Mesothelial cell of epicardium (in vitro differentiated cells): ENCODE data around the gene CYP1A2. TPM values are rescaled to one million over a fixed set of nuclear protein-coding genes. Genes with fewer than 3 reads are reported as not detected.

ENCODE experiments used
- DNase-seq, 2 experiments: peaks; one replicate each; pipeline ENCODE4 v3.0.0; 2021; ENCODE audit warnings: low spot score in 2 of 2; ENCODE audit not compliant: unreplicated experiment in 2 of 2
- H3K27ac Mint-ChIP-seq: 2 replicates; pipeline ENCODE4 v1.8.0; 2021; ENCODE audit warnings: mixed read lengths
- H3K27me3 Mint-ChIP-seq: 2 replicates; pipeline ENCODE4 v1.8.0; 2021; ENCODE audit warnings: low read depth, mixed read lengths
- H3K36me3 Mint-ChIP-seq: 2 replicates; pipeline ENCODE4 v1.8.0; 2021; ENCODE audit warnings: mixed read lengths
- H3K4me1 Mint-ChIP-seq: 2 replicates; pipeline ENCODE4 v1.8.0; 2021; ENCODE audit warnings: mixed read lengths
- H3K4me3 Mint-ChIP-seq: 2 replicates; pipeline ENCODE4 v1.8.0; 2021; ENCODE audit warnings: mild to moderate bottlenecking, moderate library complexity, mixed read lengths
- H3K9me3 Mint-ChIP-seq: 2 replicates; pipeline ENCODE4 v1.8.0; 2021; ENCODE audit warnings: mixed read lengths
- microRNA-seq: library from miRNA; unstranded; fragments of <30 nt; microRNA quantifications from one replicate; pipeline ENCODE4 v1.2.0, GENCODE V29; 2021; ENCODE audit warnings: inconsistent platforms, mixed read lengths
- total RNA-seq: library from RNA; stranded (reverse); gene quantifications from 3 replicates; pipeline ENCODE4 v1.2.1, GENCODE V29; 2021
- TF ChIP-seq, protein P1 (sequence below): fragments of 200-600 bp; sonication (generic); IDR thresholded peaks from one replicate; pipeline ENCODE4 v1.5.0; 2021; ENCODE audit warnings: antibody characterized with exemption; ENCODE audit not compliant: unreplicated experiment

Gene CYP1A2
- total RNA-seq, 1 donor from 2014 or later = not detected

DNA sequence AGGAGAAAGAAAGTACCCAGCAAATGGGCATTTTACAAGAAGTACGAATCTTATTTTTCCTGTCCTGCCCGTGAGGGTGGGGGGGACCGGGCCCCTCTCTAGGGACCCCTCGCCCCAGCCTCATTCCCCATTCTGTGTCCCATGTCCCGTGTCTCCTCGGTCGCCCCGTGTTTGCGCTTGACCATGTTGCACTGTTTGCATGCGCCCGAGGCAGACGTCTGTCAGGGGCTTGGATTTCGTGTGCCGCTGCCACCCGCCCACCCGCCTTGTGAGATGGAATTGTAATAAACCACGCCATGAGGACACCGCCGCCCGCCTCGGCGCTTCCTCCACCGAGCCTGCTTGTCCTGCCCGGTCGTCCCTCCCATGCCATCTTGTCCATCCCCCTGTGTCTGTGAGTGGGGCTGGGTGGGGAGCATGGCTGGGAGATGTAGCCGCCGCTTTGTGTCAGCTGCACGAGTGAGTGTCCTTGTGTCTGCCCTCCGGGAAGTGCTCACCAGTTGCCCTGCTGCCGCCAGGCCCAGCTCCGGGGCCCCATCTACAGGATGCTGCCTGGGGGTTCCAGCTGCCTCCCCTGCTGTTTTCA is 54.3 kb downstream of the CYP1A2 start:
- Mint-ChIP-seq H3K27ac (no peak overlapping the region), H3K9me3 (no peaks in the 10 kb centered on the region), H3K27me3 (no peaks in the 10 kb centered on the region), H3K4me3 (no peak overlapping the region), H3K36me3 (peaks cover 12% of the 10 kb centered on the region), H3K4me1 (no peaks in the 10 kb centered on the region)
- DNase-seq = no peak
- TF ChIP-seq, protein P1, sequence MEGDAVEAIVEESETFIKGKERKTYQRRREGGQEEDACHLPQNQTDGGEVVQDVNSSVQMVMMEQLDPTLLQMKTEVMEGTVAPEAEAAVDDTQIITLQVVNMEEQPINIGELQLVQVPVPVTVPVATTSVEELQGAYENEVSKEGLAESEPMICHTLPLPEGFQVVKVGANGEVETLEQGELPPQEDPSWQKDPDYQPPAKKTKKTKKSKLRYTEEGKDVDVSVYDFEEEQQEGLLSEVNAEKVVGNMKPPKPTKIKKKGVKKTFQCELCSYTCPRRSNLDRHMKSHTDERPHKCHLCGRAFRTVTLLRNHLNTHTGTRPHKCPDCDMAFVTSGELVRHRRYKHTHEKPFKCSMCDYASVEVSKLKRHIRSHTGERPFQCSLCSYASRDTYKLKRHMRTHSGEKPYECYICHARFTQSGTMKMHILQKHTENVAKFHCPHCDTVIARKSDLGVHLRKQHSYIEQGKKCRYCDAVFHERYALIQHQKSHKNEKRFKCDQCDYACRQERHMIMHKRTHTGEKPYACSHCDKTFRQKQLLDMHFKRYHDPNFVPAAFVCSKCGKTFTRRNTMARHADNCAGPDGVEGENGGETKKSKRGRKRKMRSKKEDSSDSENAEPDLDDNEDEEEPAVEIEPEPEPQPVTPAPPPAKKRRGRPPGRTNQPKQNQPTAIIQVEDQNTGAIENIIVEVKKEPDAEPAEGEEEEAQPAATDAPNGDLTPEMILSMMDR = no peak

DNA sequence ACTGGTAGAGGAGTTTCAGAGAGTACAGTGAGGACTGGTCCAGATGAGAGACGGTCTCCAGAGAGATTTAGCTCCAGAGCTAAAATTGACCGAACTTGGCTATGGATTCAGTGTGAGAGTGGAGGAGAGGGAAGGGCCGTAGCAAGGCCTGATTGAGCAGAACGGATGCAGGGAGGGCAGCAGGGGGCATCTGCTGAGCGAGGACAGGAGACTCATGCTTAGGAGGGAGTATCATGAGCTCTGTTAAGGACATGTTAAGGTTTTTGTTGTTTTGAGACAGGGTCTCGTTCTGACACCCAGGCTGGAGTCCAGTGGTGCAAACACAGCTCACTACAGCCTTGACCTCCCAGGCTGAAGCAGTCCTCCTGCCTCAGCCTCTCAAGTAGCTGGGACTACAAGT is 56.3 kb downstream of the CYP1A2 start:
- H3K27me3 Mint-ChIP-seq = no peaks in the 10 kb centered on the region
- TF ChIP-seq, protein P1 = no peak
- no peaks in the 10 kb centered on the region for H3K9me3 Mint-ChIP-seq
- no peaks in the 10 kb centered on the region for H3K4me1 Mint-ChIP-seq
- peaks cover 12% of the 10 kb centered on the region for H3K36me3 Mint-ChIP-seq
- H3K27ac Mint-ChIP-seq = no peak overlapping the region
- no peak for DNase-seq
- H3K4me3 Mint-ChIP-seq = no peak overlapping the region

Small RNAs within 50 kb of the gene (microRNA-seq; reads per million reads assigned to microRNA genes)
- not detected for gene MIR4513

Other genes with a start within 250 kb of the CYP1A2 start
- gene ARID3B, start 207.6 kb upstream of the CYP1A2 start, total RNA-seq = 18.0 to 22.1 TPM (median 19.6 TPM) in 3 replicates
- gene CLK3, start 133.0 kb upstream of the CYP1A2 start, total RNA-seq = 80.1 to 83.0 TPM (median 80.9 TPM) in 3 replicates
- 69.5 to 74.8 TPM (median 70.0 TPM) in 3 replicates for gene EDC3, start 52.8 kb upstream of the CYP1A2 start, total RNA-seq
- 0.20 to 0.27 TPM in 2 of 3 replicates, not detected in the other for gene CYP1A1, start 23.3 kb upstream of the CYP1A2 start, total RNA-seq
- 57.0 to 59.0 TPM (median 58.1 TPM) in 3 replicates for gene CSK, start 33.2 kb downstream of the CYP1A2 start, total RNA-seq
- 0.16 to 0.65 TPM (median 0.35 TPM) in 3 replicates for gene LMAN1L, start 64.0 kb downstream of the CYP1A2 start, total RNA-seq
- 0.14 TPM in 1 of 3 replicates, not detected in the others for gene CPLX3, start 77.8 kb downstream of the CYP1A2 start, total RNA-seq
- gene ULK3, start 94.3 kb downstream of the CYP1A2 start, total RNA-seq = 30.9 to 34.8 TPM (median 32.6 TPM) in 3 replicates
- gene SCAMP2, start 124.5 kb downstream of the CYP1A2 start, total RNA-seq = 45.6 to 48.4 TPM (median 48.3 TPM) in 3 replicates
- gene MPI, start 141.2 kb downstream of the CYP1A2 start, total RNA-seq = 42.0 to 46.4 TPM (median 43.3 TPM) in 3 replicates
- 73.5 to 91.3 TPM (median 74.1 TPM) in 3 replicates for gene FAM219B, start 158.0 kb downstream of the CYP1A2 start, total RNA-seq
- gene COX5A, start 189.2 kb downstream of the CYP1A2 start, total RNA-seq = 126 to 133 TPM (median 128 TPM) in 3 replicates
- 3.3 to 3.8 TPM (median 3.3 TPM) in 3 replicates for gene RPP25, start 207.9 kb downstream of the CYP1A2 start, total RNA-seq
- 23.5 to 30.5 TPM (median 28.4 TPM) in 3 replicates for gene SCAMP5, start 246.7 kb downstream of the CYP1A2 start, total RNA-seq